Bronchial epithelial cell (primary cell): ENCODE data around the gene CDSN. TPM values are rescaled to one million over a fixed set of nuclear protein-coding genes. Genes with fewer than 3 reads are reported as not detected.

Source experiments
- DNase-seq: peaks from one replicate; pipeline ENCODE4 v3.0.0-alpha.2; 2010; ENCODE audit warnings: low read depth
- FAIRE-seq: peaks from 2 replicates; lab custom pipeline; 2011; peaks lifted over from hg19 to GRCh38; lab: Jason Lieb, UNC
- H3K27me3 ChIP-seq: 2 replicates; pipeline ENCODE4 v1.5.1; 2011; ENCODE audit warnings: low read length; ENCODE audit not compliant: control insufficient read depth, insufficient read depth
- H3K36me3 ChIP-seq: 2 replicates; pipeline ENCODE4 v1.5.1; 2011; ENCODE audit warnings: low read length; ENCODE audit not compliant: control insufficient read depth, insufficient read depth
- H3K4me3 ChIP-seq: 2 replicates; pipeline ENCODE4 v1.5.1; 2011; ENCODE audit warnings: mild to moderate bottlenecking, low read depth, low read length, control low read depth
- CTCF ChIP-seq: IDR thresholded peaks from 2 replicates; pipeline ENCODE4 v1.5.1; 2011; ENCODE audit warnings: mild to moderate bottlenecking, moderate library complexity, low read length, control low read depth, inconsistent platforms; ENCODE audit not compliant: insufficient read depth, severe bottlenecking
- total RNA-seq: library from RNA; depleted of rRNA; stranded (reverse); fragments of >200 nt; gene quantifications from 2 replicates; pipeline ENCODE4 v1.2.1, GENCODE V29; 2014

Gene CDSN
- total RNA-seq, 1 donor from 2014 or later: not detected

GRCh38 chr6:31125162-31125561 is 4.9 kb upstream of the CDSN start:
- DNase-seq: peak; percentile 91
- FAIRE-seq: peak; percentile 75

GRCh38 chr6:31122791-31123706 is 2.8 kb upstream of the CDSN start:
- DNase-seq: peak; percentile 71
- Histone ChIP-seq H3K36me3 (peaks cover 1% of the 10 kb centered on the region), H3K4me3 (no peak overlapping the region), H3K27me3 (no peaks in the 10 kb centered on the region)
- TF ChIP-seq CTCF: no peak
- no peak for FAIRE-seq

More at GRCh38 chr6:31125162-31125561, 4.9 kb upstream of the CDSN start:
- no peak for TF ChIP-seq CTCF
- Histone ChIP-seq H3K36me3 (peaks cover 1% of the 10 kb centered on the region), H3K4me3 (no peak overlapping the region), H3K27me3 (no peaks in the 10 kb centered on the region)

GRCh38 chr6:31121131-31121790 is 1.0 kb upstream of the CDSN start:
- H3K4me3 ChIP-seq: no peak overlapping the region
- H3K36me3 ChIP-seq: peaks cover 1% of the 10 kb centered on the region
- FAIRE-seq (no peak), DNase-seq (no peak)
- no peak for TF ChIP-seq CTCF
- no peaks in the 10 kb centered on the region for H3K27me3 ChIP-seq

GRCh38 chr6:31118178-31118577 is 2.1 kb downstream of the CDSN start:
- H3K36me3 ChIP-seq: peaks cover 1% of the 10 kb centered on the region
- no peak for DNase-seq
- no peaks in the 10 kb centered on the region for H3K27me3 ChIP-seq
- H3K4me3 ChIP-seq: no peak overlapping the region
- no peak for TF ChIP-seq CTCF
- FAIRE-seq: peak; percentile 52

- DNase-seq: no peak
- Histone ChIP-seq H3K27me3 (no peaks in the 10 kb centered on the region), H3K36me3 (peaks cover 1% of the 10 kb centered on the region), H3K4me3 (no peak overlapping the region)
- no peak for TF ChIP-seq CTCF
- FAIRE-seq: no peak
Observed at GRCh38 chr6:31116661-31117385, 3.4 kb downstream of the CDSN start.
